Thyroid gland (tissue), 4 donors: ENCODE results near the gene RASSF1. TPM values are rescaled to one million over a fixed set of nuclear protein-coding genes. Genes with fewer than 3 reads are reported as not detected.

Source experiments
- DNase-seq, 2 donors: peaks; one replicate each; pipeline ENCODE4 v3.0.0-alpha.2; 2019
- H3K27ac ChIP-seq, 3 donors: fragments of 200-600 bp; sonication (generic); 1 replicate in 2 of 3; 2 replicates in 1 of 3; pipeline ENCODE4 v1.5.1; 2016 to 2019; ENCODE audit warnings: mild to moderate bottlenecking in 1 of 3, moderate library complexity in 1 of 3
- H3K27me3 ChIP-seq: fragments of 200-600 bp; sonication (generic); one replicate; pipeline ENCODE4 v1.5.1; 2019
- H3K36me3 ChIP-seq, 2 donors: fragments of 200-600 bp; sonication (generic); one replicate each; pipeline ENCODE4 v1.5.1; 2016 to 2019
- H3K4me1 ChIP-seq, 2 donors: fragments of 200-600 bp; sonication (generic); one replicate each; pipeline ENCODE4 v1.5.1; 2017 to 2019
- H3K4me3 ChIP-seq, 3 donors: fragments of 200-600 bp; sonication (generic); replicated peaks in 1 of 3; 1 replicate in 2 of 3; 2 replicates in 1 of 3; pipeline ENCODE4 v1.5.1; 2016; ENCODE audit warnings: mild to moderate bottlenecking in 1 of 3
- H3K9me3 ChIP-seq: fragments of 200-600 bp; sonication (generic); one replicate; pipeline ENCODE4 v1.5.1; 2017
- CTCF ChIP-seq, 6 experiments: fragments of 200-600 bp in 3 of 6; fragments of 450-650 bp in 3 of 6; sonication (generic) in 3 of 6; IDR thresholded peaks; one replicate each; pipeline ENCODE4 v1.5.1; 2016 to 2019; ENCODE audit warnings: antibody characterized with exemption in 6 of 6, mild to moderate bottlenecking in 2 of 6, inconsistent platforms in 1 of 6, moderate library complexity in 1 of 6
- POLR2A ChIP-seq, 2 donors: fragments of 450-650 bp; IDR thresholded peaks; one replicate each; pipeline ENCODE4 v1.6.1; 2017; ENCODE audit warnings: antibody characterized with exemption in 2 of 2, mild to moderate bottlenecking in 2 of 2, moderate library complexity in 1 of 2
- WGBS, 2 donors: methylation state at CpG; one replicate each; pipeline ENCODE4 v1.1.5; 2017; 5-methylcytosine and 5-hydroxymethylcytosine counted together
- intact Hi-C: fragments of 100-400 bp; cut with DNase I; formaldehyde crosslinking; loops from one replicate; pipeline ENCODE4 v1.15.1; 2023
- total RNA-seq, 4 donors: library from RNA; depleted of rRNA; stranded (reverse); fragments of >200 nt; gene quantifications; one replicate each; pipeline ENCODE4 v1.2.3, GENCODE V29; 2016

Gene RASSF1
- total RNA-seq, 4 donors from 2014 or later = 18.9 to 42.6 (median 24.8) TPM

- no peak overlapping the region for H3K4me3 ChIP-seq
- no peak for DNase-seq
- intact Hi-C loops = no loop called here
- no peaks in the 10 kb centered on the region for H3K9me3 ChIP-seq
- no peaks in the 10 kb centered on the region for H3K27me3 ChIP-seq
- no peak overlapping the region for H3K27ac ChIP-seq
- TF ChIP-seq CTCF (IDR thresholded peaks at IDR 0.05) (no peak), POLR2A (IDR thresholded peaks at IDR 0.05) (no peak)
- peaks cover 25 to 28% of the 10 kb centered on the region in 2 donors for H3K36me3 ChIP-seq
- WGBS, 2 donors = 93 to 95% methylated on average over 17 to 19 of the region's 19 CpGs
- H3K4me1 ChIP-seq = peaks cover 42 to 55% of the 10 kb centered on the region in 2 donors
Observed at GRCh38 chr3:50331364-50331907, 9.2 kb downstream of the RASSF1 start.

- Histone ChIP-seq H3K9me3 (no peaks in the 10 kb centered on the region), H3K27me3 (no peaks in the 10 kb centered on the region), H3K4me3 (no peak overlapping the region), H3K4me1 (peaks cover 31 to 44% of the 10 kb centered on the region in 2 donors), H3K27ac (no peak overlapping the region), H3K36me3 (peaks cover 26 to 28% of the 10 kb centered on the region in 2 donors)
- intact Hi-C loops = no loop called here
- DNase-seq = no peak
- TF ChIP-seq POLR2A (IDR thresholded peaks at IDR 0.05) (no peak), CTCF (IDR thresholded peaks at IDR 0.05) (no peak)
- 92 to 97% methylated on average over 7 of the region's 10 CpGs for WGBS, 2 donors
Observed at GRCh38 chr3:50330330-50330729, 10.3 kb downstream of the RASSF1 start.

- H3K36me3 ChIP-seq = peaks cover 28 to 29% of the 10 kb centered on the region in 2 donors
- H3K4me3 ChIP-seq = peak within 1 kb of the TSS; percentile 45 to 97 (median 74)
- intact Hi-C loops = loop anchor here (5.0 kb wide), 1 partner anchor 36 kb away; the partner anchor contains the start of gene IFRD2
- WGBS, 2 donors = 3 to 4% methylated on average over 32 to 40 of the region's 55 CpGs
- DNase-seq = peak; percentile 99
- no peaks in the 10 kb centered on the region for H3K9me3 ChIP-seq
- H3K27ac ChIP-seq = peak within 1 kb of the TSS; percentile 51 to 77 (median 56)
- TF ChIP-seq POLR2A (IDR thresholded peaks at IDR 0.05) (peak in 1 of 2 donors; percentile 82), CTCF (IDR thresholded peaks at IDR 0.05) (peak in 1 of 6 experiments; percentile 7)
- peaks cover 14 to 33% of the 10 kb centered on the region in 2 donors for H3K4me1 ChIP-seq
- no peaks in the 10 kb centered on the region for H3K27me3 ChIP-seq
Observed at GRCh38 chr3:50327943-50328691, 12.5 kb downstream of the RASSF1 start, which contains the start of gene TUSC2. Gene TUSC2, minus strand, starts transcription at chr3:50328223. Its CDS starts 124 bp downstream, at chr3:50328099.

GRCh38 chr3:50327129-50327528 lies 13.5 kb downstream of the RASSF1 start:
- H3K36me3 ChIP-seq = peaks cover 28 to 29% of the 10 kb centered on the region in 2 donors
- H3K9me3 ChIP-seq = no peaks in the 10 kb centered on the region
- 55 to 87% methylated on average over 4 of the region's 4 CpGs for WGBS, 2 donors
- peak overlapping the region in 2 of 3 donors; percentile 56 to 77 for H3K27ac ChIP-seq
- TF ChIP-seq CTCF (IDR thresholded peaks at IDR 0.05) (no peak), POLR2A (IDR thresholded peaks at IDR 0.05) (no peak)
- H3K4me3 ChIP-seq = peak overlapping the region in 1 of 3 donors; percentile 97
- intact Hi-C loops = loop anchor here (5.0 kb wide), 1 partner anchor 35 kb away; the partner anchor contains the start of gene IFRD2
- no peak for DNase-seq
- H3K4me1 ChIP-seq = peaks cover 15 to 28% of the 10 kb centered on the region in 2 donors
- no peaks in the 10 kb centered on the region for H3K27me3 ChIP-seq

GRCh38 chr3:50326182-50326541 lies 14.5 kb downstream of the RASSF1 start:
- no peak for TF ChIP-seq POLR2A (IDR thresholded peaks at IDR 0.05)
- TF ChIP-seq CTCF (IDR thresholded peaks at IDR 0.05) = no peak
- WGBS, 2 donors = 90 to 92% methylated on average over 8 of the region's 8 CpGs
- Histone ChIP-seq H3K9me3 (no peaks in the 10 kb centered on the region), H3K36me3 (peaks cover 21% of the 10 kb centered on the region in 2 donors), H3K27ac (peak overlapping the region in 1 of 3 donors; percentile 98), H3K27me3 (no peaks in the 10 kb centered on the region), H3K4me3 (no peak overlapping the region), H3K4me1 (peaks cover 20 to 33% of the 10 kb centered on the region in 2 donors)
- intact Hi-C loops = loop anchor here (5.0 kb wide), 1 partner anchor 34 kb away; the partner anchor contains the start of gene IFRD2
- DNase-seq = no peak
